GM12878 (cell line): ENCODE measurements around the gene KRT4. TPM values are rescaled to one million over a fixed set of nuclear protein-coding genes. Genes with fewer than 3 reads are reported as not detected.

ENCODE experiments used
- ATAC-seq: fragments of 200-7000 bp; cut with Tn5 transposase; 3 replicates; pipeline ENCODE4 v1.9.1; 2020; ENCODE audit warnings: mild to moderate bottlenecking, moderate library complexity
- BruUV-seq: library from RNA; stranded (reverse); fragments of 400-500 nt; replicated peaks from 2 replicates; lab custom pipeline; 2021; lab: Mats Ljungman, UMichigan
- CTCF ChIA-PET: fragments of 300-600 bp; sonication (Branson Sonifier 250); formaldehyde crosslinking; extraction: SDS; loops from one replicate; lab custom pipeline; 2021; ENCODE audit warnings: inconsistent platforms; lab: Yijun Ruan, JAX
- POLR2A ChIA-PET: fragments of 350-600 bp; formaldehyde crosslinking; extraction: SDS; loops from one replicate; lab custom pipeline; 2021; ENCODE audit warnings: inconsistent platforms; lab: Charles Lee
- RAD21 ChIA-PET: fragments of 300-600 bp; sonication (Branson Sonifier 250); formaldehyde crosslinking; loops from one replicate; lab custom pipeline; 2023; ENCODE audit warnings: antibody characterized with exemption; ENCODE audit not compliant: unreplicated experiment; lab: Charles Lee
- SMC1A ChIA-PET: fragments of 300-600 bp; sonication (Branson Sonifier 250); formaldehyde crosslinking; loops from one replicate; lab custom pipeline; 2023; ENCODE audit not compliant: unreplicated experiment, uncharacterized antibody; lab: Charles Lee
- DNase-seq: peaks from one replicate; pipeline ENCODE4 v3.0.0-alpha.2; 2011; ENCODE audit warnings: low read depth, low spot score
- FAIRE-seq: peaks from 3 replicates; lab custom pipeline; 2011; peaks lifted over from hg19 to GRCh38; lab: Jason Lieb, UNC
- H2AFZ ChIP-seq: 2 replicates; pipeline ENCODE4 v1.6.0; 2011; ENCODE audit warnings: low read depth, low read length, control low read depth; ENCODE audit not compliant: control insufficient read depth
- H3K27ac ChIP-seq: 2 replicates; pipeline ENCODE4 v1.5.1; 2011; ENCODE audit warnings: control low read depth; ENCODE audit not compliant: control insufficient read depth, insufficient read depth
- H3K27me3 ChIP-seq, 2 experiments: replicated peaks in 1 of 2; 2 replicates each; pipeline versions ENCODE4 v1.6.0 to v1.6.1; 2011; ENCODE audit warnings: low read length in 1 of 2; ENCODE audit not compliant: control insufficient read depth in 2 of 2, insufficient read depth in 2 of 2
- H3K36me3 ChIP-seq, 2 experiments: 2 replicates each; pipeline ENCODE4 v1.5.1; 2011; ENCODE audit warnings: low read length in 1 of 2; ENCODE audit not compliant: control insufficient read depth in 2 of 2, insufficient read depth in 2 of 2
- H3K4me1 ChIP-seq: 2 replicates; pipeline ENCODE4 v1.6.1; 2011; ENCODE audit warnings: mild to moderate bottlenecking, low read length, moderate library complexity, mixed read lengths; ENCODE audit not compliant: control insufficient read depth, insufficient read depth
- H3K4me2 ChIP-seq: 2 replicates; pipeline ENCODE4 v1.6.0; 2011; ENCODE audit warnings: control low read depth; ENCODE audit not compliant: control insufficient read depth, insufficient read depth
- H3K4me3 ChIP-seq: fragments of 200-600 bp; sonication (generic); 2 replicates; pipeline ENCODE4 v1.5.1; 2016
- H3K79me2 ChIP-seq: 2 replicates; pipeline ENCODE4 v1.6.0; 2011; ENCODE audit warnings: low read length; ENCODE audit not compliant: control insufficient read depth, insufficient read depth
- H3K9ac ChIP-seq: 2 replicates; pipeline ENCODE4 v1.8.0; 2011; ENCODE audit warnings: low read length, control low read depth, mixed read lengths; ENCODE audit not compliant: control insufficient read depth, insufficient read depth
- H3K9me3 ChIP-seq: replicated peaks from 3 replicates; pipeline ENCODE4 v1.5.1; 2011; ENCODE audit warnings: mild to moderate bottlenecking, low read length; ENCODE audit not compliant: control insufficient read depth, insufficient read depth
- H4K20me1 ChIP-seq: 2 replicates; pipeline ENCODE4 v1.6.0; 2011; ENCODE audit not compliant: control insufficient read depth, insufficient read depth
- ASH2L ChIP-seq: fragments of 300-600, 200-600 bp; sonication (generic); IDR thresholded peaks from 2 replicates; pipeline ENCODE4 v1.6.1; 2017; ENCODE audit warnings: low read depth, mild to moderate bottlenecking, borderline replicate concordance
- BHLHE40 ChIP-seq, 2 experiments: fragments of 450-650 bp in 1 of 2; IDR thresholded peaks; 2 replicates each; pipeline ENCODE4 v1.6.1; 2011 to 2017; ENCODE audit warnings: low read depth in 2 of 2, borderline replicate concordance in 1 of 2, improper control_type of control experiment in 1 of 2, low read length in 1 of 2, mild to moderate bottlenecking in 1 of 2
- BMI1 ChIP-seq: fragments of 450-650 bp; IDR thresholded peaks from 2 replicates; pipeline ENCODE4 v1.6.1; 2016; ENCODE audit warnings: mild to moderate bottlenecking, moderate library complexity, borderline replicate concordance
- CBFB ChIP-seq: IDR thresholded peaks from 2 replicates; pipeline ENCODE4 v1.6.1; 2016; ENCODE audit warnings: antibody characterized with exemption, low read depth
- CHD2 ChIP-seq: IDR thresholded peaks from 2 replicates; pipeline ENCODE4 v1.6.1; 2011; ENCODE audit warnings: low read depth, low read length, improper control_type of control experiment, borderline replicate concordance
- CHD4 ChIP-seq: fragments of 200-600 bp; sonication (generic); IDR thresholded peaks from 2 replicates; pipeline ENCODE4 v1.6.1; 2016; ENCODE audit warnings: mild to moderate bottlenecking
- KDM1A ChIP-seq: fragments of 200-600 bp; sonication (generic); IDR thresholded peaks from 2 replicates; pipeline ENCODE4 v1.6.1; 2016; ENCODE audit warnings: borderline replicate concordance
- MLLT1 ChIP-seq: fragments of 450-650 bp; IDR thresholded peaks from 2 replicates; pipeline ENCODE4 v1.6.1; 2016; ENCODE audit warnings: mild to moderate bottlenecking
- NR2C1 ChIP-seq: fragments of 450-650 bp; IDR thresholded peaks from 2 replicates; pipeline ENCODE4 v1.6.1; 2017; ENCODE audit warnings: antibody characterized with exemption, mild to moderate bottlenecking, moderate library complexity
- POU2F2 ChIP-seq: IDR thresholded peaks from 3 replicates; pipeline ENCODE4 v1.6.1; 2011; ENCODE audit warnings: low read depth, mild to moderate bottlenecking, low read length, borderline replicate concordance
- REST ChIP-seq: IDR thresholded peaks from 2 replicates; pipeline ENCODE4 v1.6.1; 2012; ENCODE audit warnings: mild to moderate bottlenecking, low read depth, low read length
- SIX5 ChIP-seq: IDR thresholded peaks from 2 replicates; pipeline ENCODE4 v1.6.1; 2011; ENCODE audit warnings: mild to moderate bottlenecking, low read depth, low read length, moderate library complexity; ENCODE audit not compliant: severe bottlenecking
- SKIL ChIP-seq: fragments of 450-650 bp; IDR thresholded peaks from 2 replicates; pipeline ENCODE4 v1.6.1; 2017; ENCODE audit warnings: mild to moderate bottlenecking, low read depth, inconsistent platforms; ENCODE audit not compliant: poor library complexity, severe bottlenecking
- SMC3 ChIP-seq: IDR thresholded peaks from 2 replicates; pipeline ENCODE4 v1.6.1; 2011; ENCODE audit warnings: low read length, improper control_type of control experiment, borderline replicate concordance
- TCF12 ChIP-seq: IDR thresholded peaks from 2 replicates; pipeline ENCODE4 v1.6.1; 2011; ENCODE audit warnings: low read depth, mild to moderate bottlenecking, low read length
- ZBED1 ChIP-seq: IDR thresholded peaks from 2 replicates; pipeline ENCODE4 v1.6.1; 2016; ENCODE audit warnings: borderline replicate concordance
- WGBS: methylation state at CpG from one replicate; pipeline ENCODE4 v1.1.6; 2016; ENCODE audit warnings: low lambda C conversion rate; ENCODE audit not compliant: insufficient replicate concordance, insufficient coverage; ENCODE audit errors: missing lambda C conversion rate; 5-methylcytosine and 5-hydroxymethylcytosine counted together
- in situ Hi-C: fragments of 300-500 bp; cut with MboI; formaldehyde crosslinking; loops from 9 replicates; pipeline ENCODE4 v1.14.3; 2018; ENCODE audit warnings: mixed read lengths
- intact Hi-C: fragments of 100-400 bp; cut with micrococcal nuclease; formaldehyde crosslinking; loops from one replicate; pipeline ENCODE4 v1.14.2; 2022; ENCODE audit not compliant: unreplicated experiment
- polyA plus RNA-seq, 11 experiments: library from polyadenylated mRNA; depleted of rRNA in 4 of 11; unstranded in 6 of 11; stranded (reverse) in 5 of 11; fragments of >200 nt; fragmentation: Nextera tagmentation in 4 of 11; fragmentation: Illumina TruSeq in 1 of 11; extraction: Ambion mirVana in 4 of 11; extraction: Trizol in 1 of 11; gene quantifications; 1 replicate in 1 of 11; 2 replicates in 10 of 11; pipeline versions ENCODE4 v1.2.1 to v1.2.3, GENCODE V29; 2011 to 2016; ENCODE audit warnings: inconsistent platforms in 2 of 11, missing spikeins in 2 of 11, low read depth in 1 of 11
- total RNA-seq, 4 experiments: library from RNA; depleted of rRNA in 3 of 4; stranded (reverse); fragments of >200 nt in 3 of 4; fragmentation: Illumina TruSeq in 1 of 4; extraction: Trizol in 1 of 4; gene quantifications; 2 replicates each; pipeline versions ENCODE4 v1.2.1 to v1.2.3, GENCODE V29; 2013 to 2021

Gene KRT4
- total and polyA plus RNA-seq, 10 of the 15 experiments (the other 5 are each of a cell fraction or from before 2014, with no cell fraction given) = not detected

- DNase-seq (no peak), FAIRE-seq (no peak), ATAC-seq (no peak)
- RAD21 ChIA-PET = no interaction called here
- H3K4me2 ChIP-seq = no peak overlapping the region
- H3K4me3 ChIP-seq = no peak overlapping the region
- H3K27ac ChIP-seq = no peak overlapping the region
- H3K79me2 ChIP-seq = no peaks in the 10 kb centered on the region
- H3K27me3 ChIP-seq = peaks cover 5 to 7% of the 10 kb centered on the region in 2 experiments; a peak in 3 of 4 replicates
- CTCF ChIA-PET = interaction anchor here (1.4 kb wide), 1 partner anchor 30 kb away, joined by 4 read pairs; no protein-coding TSS in a partner anchor
- no peak overlapping the region for H2AFZ ChIP-seq
- no TSS peak for BruUV-seq
- H4K20me1 ChIP-seq = no peaks in the 10 kb centered on the region
- SMC1A ChIA-PET = no interaction called here
- 5% methylated on average over 4 of the region's 7 CpGs for WGBS
- no peak for TF ChIP-seq SMC3
- no peak for TF ChIP-seq BHLHE40 (IDR thresholded peaks at IDR 0.05; ENCODE audit: borderline replicate concordance in 1 of 2, low read depth in 2 of 2, low read length in 1 of 2)
- no peak for TF ChIP-seq CHD2
- no peak for TF ChIP-seq REST
- TF ChIP-seq BMI1 = no peak
- no peak for TF ChIP-seq SKIL
- TF ChIP-seq MLLT1 = no peak
- no peak for TF ChIP-seq ASH2L
- TF ChIP-seq TCF12 = no peak
- no peak for TF ChIP-seq CBFB
- TF ChIP-seq ZBED1 = no peak
- TF ChIP-seq POU2F2 = no peak
- no peak for TF ChIP-seq SIX5
- no peak for TF ChIP-seq CHD4
- no peak for TF ChIP-seq KDM1A
- no peak for TF ChIP-seq NR2C1
- H3K9me3 ChIP-seq = no peaks in the 10 kb centered on the region
- no peak overlapping the region for H3K9ac ChIP-seq
- POLR2A ChIA-PET = no interaction called here
- no peaks in the 10 kb centered on the region for H3K36me3 ChIP-seq
- in situ Hi-C loops = no loop called here
- intact Hi-C loops = no loop called here
- no peaks in the 10 kb centered on the region for H3K4me1 ChIP-seq
Measured at GRCh38 chr12:52836042-52836466, 22.1 kb upstream of the KRT4 start.
